Uterus (tissue), 4 donors: ENCODE measurements around the gene SHISA5. TPM values are rescaled to one million over a fixed set of nuclear protein-coding genes. Genes with fewer than 3 reads are reported as not detected.
"Not testable (repeated sequence)": the region's sequence is repeated elsewhere in the genome, so short reads cannot be mapped to it uniquely, and the experiment has no call there.

Source experiments
- DNase-seq, 2 donors: peaks; one replicate each; pipeline ENCODE4 v3.0.0-alpha.2; 2019 to 2020
- H3K27ac ChIP-seq, 2 donors: fragments of 200-600 bp; sonication (generic); 1 replicate in 1 of 2; 2 replicates in 1 of 2; pipeline ENCODE4 v1.5.1; 2016 to 2018
- H3K27me3 ChIP-seq, 2 donors: fragments of 200-600 bp; sonication (generic); one replicate each; pipeline ENCODE4 v1.5.1; 2018 to 2019; ENCODE audit warnings: control low read depth in 1 of 2
- H3K36me3 ChIP-seq, 2 donors: fragments of 200-600 bp; sonication (generic); one replicate each; pipeline ENCODE4 v1.5.1; 2019; ENCODE audit warnings: control low read depth in 1 of 2
- H3K4me1 ChIP-seq, 2 donors: fragments of 200-600 bp; sonication (generic); one replicate each; pipeline ENCODE4 v1.5.1; 2018 to 2019; ENCODE audit warnings: control low read depth in 1 of 2
- H3K4me3 ChIP-seq, 2 donors: fragments of 200-600 bp; sonication (generic); 1 replicate in 1 of 2; 2 replicates in 1 of 2; pipeline ENCODE4 v1.5.1; 2018 to 2019; ENCODE audit warnings: mild to moderate bottlenecking in 1 of 2
- H3K9me3 ChIP-seq, 2 donors: fragments of 200-600 bp; sonication (generic); one replicate each; pipeline ENCODE4 v1.5.1; 2019; ENCODE audit warnings: control low read depth in 1 of 2
- CTCF ChIP-seq, 4 experiments: fragments of 200-600 bp in 2 of 4; fragments of 450-650 bp in 2 of 4; sonication (generic) in 2 of 4; IDR thresholded peaks; one replicate each; pipeline ENCODE4 v1.5.1; 2016 to 2019; ENCODE audit warnings: antibody characterized with exemption in 4 of 4, mild to moderate bottlenecking in 2 of 4, moderate library complexity in 1 of 4
- POLR2A ChIP-seq, 2 donors: fragments of 450-650 bp; IDR thresholded peaks; one replicate each; pipeline ENCODE4 v1.6.1; 2016; ENCODE audit warnings: antibody characterized with exemption in 2 of 2, mild to moderate bottlenecking in 1 of 2, moderate library complexity in 1 of 2
- intact Hi-C: fragments of 100-400 bp; cut with DNase I; formaldehyde crosslinking; loops from one replicate; pipeline ENCODE4 v1.15.1; 2023; ENCODE audit warnings: low total_unique reads
- total RNA-seq, 4 donors: library from RNA; depleted of rRNA in 3 of 4; stranded (reverse); fragments of >200 nt in 3 of 4; gene quantifications; one replicate each; pipeline versions ENCODE4 v1.1.0 to v1.2.4, GENCODE V29; 2014 to 2023
- donor health status: DM: yes; HTN: yes; CAD: no.

The SHISA5 gene
- total RNA-seq, 4 donors from 2014 or later: 52.4 to 210 (median 72.8) TPM

- no peaks in the 10 kb centered on the region for H3K9me3 ChIP-seq
- DNase-seq: no peak
Observed at GRCh38 chr3:48536785-48537184, 32.8 kb upstream of the SHISA5 start.

GRCh38 chr3:48536116-48536515 is 32.1 kb upstream of the SHISA5 start:
- Histone ChIP-seq H3K9me3 (no peaks in the 10 kb centered on the region), H3K4me1 (no peaks in the 10 kb centered on the region), H3K4me3 (no peak overlapping the region), H3K27ac (no peak overlapping the region), H3K27me3 (no peaks in the 10 kb centered on the region), H3K36me3 (no peaks in the 10 kb centered on the region)
- intact Hi-C loops: no loop called here
- no peak for DNase-seq
- TF ChIP-seq CTCF (IDR thresholded peaks at IDR 0.05) (no peak), POLR2A (IDR thresholded peaks at IDR 0.05) (no peak)

More at GRCh38 chr3:48536785-48537184, 32.8 kb upstream of the SHISA5 start:
- intact Hi-C loops: no loop called here
- no peaks in the 10 kb centered on the region for H3K36me3 ChIP-seq
- H3K27me3 ChIP-seq: no peaks in the 10 kb centered on the region
- TF ChIP-seq POLR2A (IDR thresholded peaks at IDR 0.05) (no peak), CTCF (IDR thresholded peaks at IDR 0.05) (no peak)
- H3K4me1 ChIP-seq: no peaks in the 10 kb centered on the region
- no peak overlapping the region for H3K4me3 ChIP-seq
- H3K27ac ChIP-seq: no peak overlapping the region

- Histone ChIP-seq H3K36me3 (no peaks in the 10 kb centered on the region), H3K27ac (no peak overlapping the region), H3K9me3 (no peaks in the 10 kb centered on the region), H3K27me3 (no peaks in the 10 kb centered on the region), H3K4me1 (no peaks in the 10 kb centered on the region), H3K4me3 (no peak overlapping the region)
- DNase-seq: no peak
- TF ChIP-seq CTCF (IDR thresholded peaks at IDR 0.05) (no peak), POLR2A (IDR thresholded peaks at IDR 0.05) (no peak)
- intact Hi-C loops: no loop called here
Observed at GRCh38 chr3:48535578-48535977, 31.6 kb upstream of the SHISA5 start.

- H3K27ac ChIP-seq: no peak overlapping the region
- DNase-seq: no peak
- H3K4me1 ChIP-seq: no peaks in the 10 kb centered on the region
- TF ChIP-seq POLR2A (IDR thresholded peaks at IDR 0.05) (no peak), CTCF (IDR thresholded peaks at IDR 0.05) (no peak)
- intact Hi-C loops: no loop called here
- no peaks in the 10 kb centered on the region for H3K27me3 ChIP-seq
- no peak overlapping the region for H3K4me3 ChIP-seq
- no peaks in the 10 kb centered on the region for H3K9me3 ChIP-seq
- H3K36me3 ChIP-seq: no peaks in the 10 kb centered on the region
Observed at GRCh38 chr3:48532977-48533337, 29.0 kb upstream of the SHISA5 start.

- Histone ChIP-seq H3K4me1 (no peaks in the 10 kb centered on the region), H3K27me3 (no peaks in the 10 kb centered on the region), H3K4me3 (no peak overlapping the region), H3K9me3 (no peaks in the 10 kb centered on the region), H3K27ac (no peak overlapping the region), H3K36me3 (no peaks in the 10 kb centered on the region)
- no peak for DNase-seq
- no peak for TF ChIP-seq POLR2A (IDR thresholded peaks at IDR 0.05)
- TF ChIP-seq CTCF (IDR thresholded peaks at IDR 0.05): no peak
- intact Hi-C loops: no loop called here
Observed at GRCh38 chr3:48532271-48532976, 28.4 kb upstream of the SHISA5 start.

- H3K27ac ChIP-seq, DNase-seq, H3K4me3 ChIP-seq, H3K27me3 ChIP-seq, H3K36me3 ChIP-seq, H3K9me3 ChIP-seq, H3K4me1 ChIP-seq, intact Hi-C loops: not testable (repeated sequence)
Observed at GRCh38 chr3:48530701-48531100, 26.7 kb upstream of the SHISA5 start.
